CD14-positive monocyte (primary cell): ENCODE results near the gene CCDC142. TPM values are rescaled to one million over a fixed set of nuclear protein-coding genes. Genes with fewer than 3 reads are reported as not detected.

Experiments
- DNase-seq, 3 donors: peaks; one replicate each; pipeline ENCODE4 v3.0.0-alpha.2; 2011 to 2022
- H2AFZ ChIP-seq: 2 replicates; pipeline ENCODE4 v1.6.0; 2012; ENCODE audit warnings: mild to moderate bottlenecking, low read depth, low read length, inconsistent platforms; ENCODE audit not compliant: insufficient read depth, poor library complexity, severe bottlenecking
- H3K27ac ChIP-seq, 2 donors: 1 replicate in 1 of 2; 2 replicates in 1 of 2; pipeline ENCODE4 v1.5.1; 2012 to 2013; ENCODE audit warnings: low read length in 2 of 2, control low read depth in 1 of 2, inconsistent platforms in 1 of 2, low read depth in 1 of 2, mild to moderate bottlenecking in 1 of 2
- H3K27me3 ChIP-seq, 2 donors: one replicate each; pipeline versions ENCODE4 v1.6.0 to v1.6.1; 2011 to 2013; ENCODE audit warnings: low read length in 2 of 2; ENCODE audit not compliant: control insufficient read depth in 2 of 2, insufficient read depth in 2 of 2
- H3K36me3 ChIP-seq, 2 donors: replicated peaks in 1 of 2; 1 replicate in 1 of 2; 2 replicates in 1 of 2; pipeline versions ENCODE4 v1.5.1 to v1.6.1; 2012 to 2013; ENCODE audit warnings: low read length in 2 of 2, control low read depth in 1 of 2, inconsistent platforms in 1 of 2, mild to moderate bottlenecking in 1 of 2; ENCODE audit not compliant: insufficient read depth in 2 of 2, control insufficient read depth in 1 of 2
- H3K4me1 ChIP-seq, 2 donors: 1 replicate in 1 of 2; 2 replicates in 1 of 2; pipeline versions ENCODE4 v1.5.1 to v1.6.1; 2012 to 2013; ENCODE audit warnings: low read length in 2 of 2, control low read depth in 1 of 2, inconsistent platforms in 1 of 2, mild to moderate bottlenecking in 1 of 2, moderate library complexity in 1 of 2; ENCODE audit not compliant: insufficient read depth in 2 of 2, control insufficient read depth in 1 of 2
- H3K4me2 ChIP-seq: replicated peaks from 2 replicates; pipeline ENCODE3; 2012; ENCODE audit warnings: low read length, moderate library complexity, mild to moderate bottlenecking; ENCODE audit not compliant: poor library complexity, severe bottlenecking; ENCODE audit errors: extremely low read depth
- H3K4me3 ChIP-seq, 3 experiments: fragments of 200-600 bp in 1 of 3; sonication (generic) in 1 of 3; replicated peaks in 1 of 3; 1 replicate in 2 of 3; 2 replicates in 1 of 3; pipeline ENCODE4 v1.5.1; 2011 to 2013; ENCODE audit warnings: low read length in 3 of 3, mild to moderate bottlenecking in 3 of 3, control low read depth in 2 of 3, low read depth in 2 of 3, inconsistent platforms in 1 of 3, moderate library complexity in 1 of 3
- H3K79me2 ChIP-seq: 2 replicates; pipeline ENCODE4 v1.6.0; 2012; ENCODE audit warnings: mild to moderate bottlenecking, control low read depth, inconsistent platforms, low read length, moderate library complexity; ENCODE audit not compliant: insufficient read depth
- H3K9ac ChIP-seq: 2 replicates; pipeline ENCODE4 v1.6.0; 2017; ENCODE audit warnings: low read length, mild to moderate bottlenecking; ENCODE audit not compliant: insufficient read depth, poor library complexity, severe bottlenecking
- H3K9me3 ChIP-seq, 2 donors: replicated peaks in 1 of 2; 1 replicate in 1 of 2; 2 replicates in 1 of 2; pipeline versions ENCODE4 v1.5.1 to v1.6.1; 2012 to 2013; ENCODE audit warnings: low read length in 2 of 2, control low read depth in 1 of 2; ENCODE audit not compliant: control insufficient read depth in 1 of 2, insufficient read depth in 1 of 2
- H4K20me1 ChIP-seq: 2 replicates; pipeline ENCODE4 v1.6.0; 2012; ENCODE audit warnings: mild to moderate bottlenecking, low read length, control low read depth, moderate library complexity; ENCODE audit not compliant: insufficient read depth
- H3K27ac Mint-ChIP-seq, 7 donors: one replicate each; pipeline ENCODE4 v1.8.0; 2020; ENCODE audit warnings: mild to moderate bottlenecking in 7 of 7, mixed read lengths in 7 of 7, moderate library complexity in 6 of 7, inconsistent platforms in 2 of 7
- H3K27me3 Mint-ChIP-seq, 3 donors: one replicate each; pipeline ENCODE4 v1.8.0; 2021 to 2022; ENCODE audit warnings: low read depth in 3 of 3, mild to moderate bottlenecking in 3 of 3, mixed read lengths in 3 of 3, moderate library complexity in 3 of 3, inconsistent platforms in 1 of 3
- H3K36me3 Mint-ChIP-seq, 2 donors: one replicate each; pipeline ENCODE4 v1.8.0; 2020; ENCODE audit warnings: mixed read lengths in 2 of 2, inconsistent platforms in 1 of 2, mild to moderate bottlenecking in 1 of 2
- H3K4me1 Mint-ChIP-seq: one replicate; pipeline ENCODE4 v1.8.0; 2020; ENCODE audit warnings: mild to moderate bottlenecking, mixed read lengths
- H3K4me3 Mint-ChIP-seq, 2 donors: one replicate each; pipeline ENCODE4 v1.8.0; 2020; ENCODE audit warnings: mild to moderate bottlenecking in 2 of 2, mixed read lengths in 2 of 2, moderate library complexity in 1 of 2
- H3K9me3 Mint-ChIP-seq, 7 donors: one replicate each; pipeline ENCODE4 v1.8.0; 2020 to 2022; ENCODE audit warnings: mixed read lengths in 7 of 7, mild to moderate bottlenecking in 6 of 7, moderate library complexity in 6 of 7, inconsistent platforms in 2 of 7
- CTCF ChIP-seq: fragments of 200-600 bp; IDR thresholded peaks from one replicate; pipeline ENCODE4 v1.8.0; 2022; ENCODE audit warnings: antibody characterized with exemption, mild to moderate bottlenecking
- WGBS: methylation state at CpG from one replicate; pipeline ENCODE4 v1.1.5; 2013; ENCODE audit warnings: missing lambda C conversion rate; ENCODE audit not compliant: insufficient coverage; 5-methylcytosine and 5-hydroxymethylcytosine counted together
- intact Hi-C, 2 donors: fragments of 100-400 bp; cut with micrococcal nuclease; formaldehyde crosslinking; loops; one replicate each; pipeline versions ENCODE4 v1.15.0 to v1.15.1; 2023
- polyA plus RNA-seq, 3 donors: library from polyadenylated mRNA; depleted of rRNA in 1 of 3; unstranded in 2 of 3; stranded (reverse) in 1 of 3; fragments of 300-500 nt in 2 of 3; fragments of >200 nt in 1 of 3; fragmentation: Illumina TruSeq in 2 of 3; gene quantifications; 1 replicate in 2 of 3; 2 replicates in 1 of 3; pipeline ENCODE4 v1.2.3, GENCODE V29; 2012 to 2021

The CCDC142 gene
- polyA plus RNA-seq, 3 donors, result 2.2 to 15.8 (median 3.7) TPM

- H3K4me1 Mint-ChIP-seq, result peaks cover 26% of the 10 kb centered on the region
- 100% methylated on average over 6 of the region's 10 CpGs for WGBS
- H3K9ac ChIP-seq, result no peak overlapping the region
- no peak overlapping the region for H3K4me3 Mint-ChIP-seq
- peaks cover 21 to 24% (median 23%) of the 10 kb centered on the region in 3 donors for H3K27me3 Mint-ChIP-seq
- peaks cover 0 to 9% of the 10 kb centered on the region in 2 donors for H3K27me3 ChIP-seq
- no peak overlapping the region for H3K4me2 ChIP-seq
- H3K9me3 Mint-ChIP-seq, result peaks cover 0 to 10% (median 1%) of the 10 kb centered on the region in 7 donors
- H3K27ac Mint-ChIP-seq, result no peak overlapping the region
- H3K4me3 ChIP-seq, result no peak overlapping the region
- peaks cover 17 to 25% of the 10 kb centered on the region in 2 donors for H3K36me3 ChIP-seq
- no peak for TF ChIP-seq CTCF
- H4K20me1 ChIP-seq, result peaks cover 26% of the 10 kb centered on the region
- no peak overlapping the region for H3K27ac ChIP-seq
- peaks cover 24 to 37% of the 10 kb centered on the region in 2 donors for H3K36me3 Mint-ChIP-seq
- peaks cover 25% of the 10 kb centered on the region for H3K79me2 ChIP-seq
- DNase-seq, result no peak
- no peak overlapping the region for H2AFZ ChIP-seq
- intact Hi-C loops, result loop anchor here (5.0 kb wide), 2 partner anchors 43 to 68 kb away; partner anchors contain the start of genes INO80B (in 2 of the 2), WBP1 (in 2 of the 2), CCDC142 (in 1 of the 2) and TTC31 (in 1 of the 2)
- H3K9me3 ChIP-seq, result no peaks in the 10 kb centered on the region
- peaks cover 16 to 29% of the 10 kb centered on the region in 2 donors for H3K4me1 ChIP-seq
Measured at GRCh38 chr2:74524955-74525716, 42.3 kb upstream of the CCDC142 start.

DNA sequence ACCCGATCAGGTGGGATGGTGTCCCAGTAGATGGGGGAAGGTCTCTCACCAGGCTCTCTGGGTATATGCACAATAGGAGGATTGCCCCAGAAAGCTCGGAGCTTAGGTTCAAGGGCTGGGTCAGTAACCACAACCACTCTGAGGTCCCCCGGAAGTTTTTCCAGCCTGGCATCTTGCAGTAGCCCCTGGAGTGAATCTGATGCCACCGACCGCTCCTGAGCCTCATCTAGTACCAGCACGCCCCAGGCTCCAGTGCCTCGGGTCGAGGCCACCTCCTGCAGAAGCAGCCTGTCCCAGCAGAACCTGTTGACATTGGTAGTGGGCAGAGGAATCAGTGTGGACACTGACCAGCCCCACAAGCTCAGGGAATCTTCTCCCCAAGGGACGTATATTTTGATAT is 41.2 kb upstream of the CCDC142 start:
- Histone ChIP-seq H3K27ac (no peak overlapping the region), H3K27me3 (peaks cover 9 to 20% of the 10 kb centered on the region in 2 donors), H2AFZ (no peak overlapping the region), H3K79me2 (peaks cover 15% of the 10 kb centered on the region), H3K9me3 (peaks cover 0 to 6% of the 10 kb centered on the region in 2 donors), H3K4me2 (no peak overlapping the region), H4K20me1 (peaks cover 24% of the 10 kb centered on the region), H3K36me3 (peaks cover 17 to 25% of the 10 kb centered on the region in 2 donors), H3K4me1 (peaks cover 15 to 25% of the 10 kb centered on the region in 2 donors), H3K4me3 (no peak overlapping the region), H3K9ac (no peak overlapping the region)
- H3K4me1 Mint-ChIP-seq, result peaks cover 25% of the 10 kb centered on the region
- H3K4me3 Mint-ChIP-seq, result no peak overlapping the region
- WGBS, result 91% methylated on average over 4 of the region's 9 CpGs
- no peak overlapping the region for H3K27ac Mint-ChIP-seq
- H3K9me3 Mint-ChIP-seq, result peaks cover 0 to 11% (median 1%) of the 10 kb centered on the region in 7 donors
- intact Hi-C loops, result no loop called here
- no peak for TF ChIP-seq CTCF
- peaks cover 32 to 35% (median 34%) of the 10 kb centered on the region in 3 donors for H3K27me3 Mint-ChIP-seq
- H3K36me3 Mint-ChIP-seq, result peaks cover 24 to 37% of the 10 kb centered on the region in 2 donors
- no peak for DNase-seq
